HG03103 (cell line): ENCODE results near the gene PCSK5.
"Not testable (repeated sequence)": the region's sequence is repeated elsewhere in the genome, so short reads cannot be mapped to it uniquely, and the experiment has no call there.

Experiments
- ATAC-seq: cut with Tn5 transposase; IDR thresholded peaks from one replicate; pipeline ENCODE4 v1.9.1; 2021; ENCODE audit warnings: low read depth; ENCODE audit not compliant: unreplicated experiment

PCSK5 gene

DNA sequence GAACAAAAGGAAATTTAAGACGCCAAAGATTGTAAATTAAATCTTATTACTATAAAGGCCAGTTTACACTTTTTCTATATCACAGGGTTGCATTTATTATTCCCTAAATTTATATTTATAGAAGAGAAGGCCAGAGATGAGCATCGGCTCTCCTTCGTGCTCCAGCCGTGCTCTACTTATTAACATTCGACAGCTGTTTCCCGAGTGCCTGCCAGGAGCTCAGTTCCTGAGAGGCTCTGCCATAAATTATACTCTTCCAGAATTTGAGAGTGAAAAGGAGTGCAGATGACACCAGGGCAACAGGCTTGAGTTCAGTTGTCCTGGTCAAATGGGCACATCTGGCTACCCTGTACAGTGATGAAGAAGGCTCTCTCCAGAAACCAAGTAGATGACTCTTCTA, 70.1 kb downstream of the PCSK5 start:
- ATAC-seq = no peak

DNA sequence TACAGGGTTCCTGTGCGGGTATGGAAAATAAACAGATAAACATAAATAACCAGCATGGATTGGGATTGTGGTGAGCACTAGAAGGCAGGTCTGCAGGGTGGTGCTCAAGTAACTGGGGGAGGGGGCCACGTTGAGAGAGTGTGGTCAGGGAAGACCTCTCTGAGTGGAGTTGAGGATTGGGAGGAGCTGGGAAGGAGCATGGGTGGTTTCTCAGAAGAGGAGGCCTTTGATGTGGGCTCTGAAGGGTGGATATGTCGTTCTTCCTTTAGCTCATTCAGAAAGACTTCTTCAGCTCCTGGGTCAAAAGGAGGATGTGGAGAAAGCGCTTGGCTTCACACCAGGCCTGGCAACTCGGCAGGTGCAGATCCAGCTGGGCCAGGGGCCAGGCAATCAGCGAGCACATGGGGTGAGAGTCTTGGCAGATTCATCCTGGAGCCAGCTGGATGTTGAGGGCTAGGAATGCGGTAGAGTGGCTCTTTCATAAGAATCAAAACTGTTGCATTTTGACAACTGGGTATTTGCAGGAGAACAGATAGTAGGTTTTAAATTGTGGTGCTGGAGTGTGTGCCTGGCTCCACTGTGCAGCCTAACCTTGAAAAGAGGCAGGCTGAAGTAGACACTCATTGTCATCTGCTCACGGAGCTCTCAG, 71.7 kb downstream of the PCSK5 start:
- ATAC-seq = no peak

DNA sequence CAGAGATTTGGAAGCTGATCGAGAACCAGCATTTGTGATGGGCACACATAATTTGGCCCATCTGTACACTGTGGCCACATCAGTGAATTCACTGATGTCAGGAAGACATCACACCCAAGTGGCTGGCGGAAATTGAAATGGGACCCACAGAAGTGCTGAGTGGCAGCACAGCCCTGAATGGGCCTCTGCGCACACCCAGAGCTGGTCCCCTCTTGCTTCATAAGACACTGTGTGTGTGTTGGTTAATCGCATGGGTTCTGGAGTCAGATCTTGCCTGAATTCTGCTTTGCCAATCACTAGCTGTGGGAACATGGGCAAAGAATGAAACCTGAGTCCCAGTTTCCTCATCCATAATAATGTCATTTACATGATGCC, 72.2 kb downstream of the PCSK5 start:
- ATAC-seq = no peak

DNA sequence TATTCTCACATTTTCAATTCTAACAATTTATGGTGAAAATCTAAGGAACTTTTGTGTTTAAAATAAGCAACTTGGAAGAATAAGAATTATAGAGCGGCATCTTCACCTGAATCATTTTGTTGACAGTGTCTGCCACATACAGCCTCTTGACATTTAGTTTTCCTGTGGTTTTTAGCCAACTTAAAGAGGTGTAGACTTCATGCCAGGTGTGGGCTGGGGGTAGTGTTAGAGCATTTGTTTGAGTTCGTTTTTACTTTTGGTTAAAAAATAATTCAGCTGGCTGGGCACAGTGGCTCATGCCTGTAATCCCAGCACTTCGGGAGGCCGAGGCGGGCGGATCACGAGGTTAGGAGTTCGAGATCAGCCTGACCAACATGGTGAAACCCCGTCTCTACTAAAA, 72.8 kb downstream of the PCSK5 start:
- ATAC-seq = not testable (repeated sequence)

DNA sequence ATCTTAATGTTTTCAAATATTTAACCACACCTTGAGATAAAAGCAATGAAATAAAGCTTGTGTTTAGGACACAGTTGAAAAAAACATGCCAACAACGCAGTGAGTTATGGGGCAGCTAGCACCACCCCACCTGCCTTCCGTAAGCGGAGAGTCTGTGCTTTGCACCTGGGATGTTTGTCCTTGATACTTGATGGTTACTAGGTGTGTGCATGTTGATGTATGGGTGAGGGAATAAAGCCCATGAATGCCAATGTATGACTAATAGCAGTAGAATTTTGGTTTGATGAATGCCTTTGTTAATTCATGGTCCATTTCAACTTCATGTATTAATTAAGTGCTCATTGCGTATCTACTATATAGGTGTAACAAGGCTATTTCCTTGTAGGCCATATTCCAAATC, 74.0 kb downstream of the PCSK5 start:
- ATAC-seq = no peak

DNA sequence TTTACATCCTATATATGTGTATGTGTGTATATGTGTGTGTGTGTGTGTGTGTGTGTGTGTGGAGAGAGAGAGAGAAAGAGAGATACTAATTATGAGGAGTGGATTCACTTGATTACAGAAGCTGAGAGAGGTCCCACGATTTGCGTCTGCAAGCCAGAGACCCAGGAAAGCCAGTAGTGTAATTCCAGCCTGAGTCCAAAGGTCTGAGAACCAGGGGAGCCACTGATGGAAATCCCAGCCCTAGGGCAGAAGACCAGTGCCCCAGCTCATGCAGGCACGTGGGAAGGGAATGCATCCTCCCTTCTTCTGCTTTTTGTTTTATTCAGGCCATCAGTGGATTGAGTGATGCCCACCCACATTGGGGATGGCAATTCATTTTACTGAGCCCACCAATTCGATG, 74.8 kb downstream of the PCSK5 start:
- no peak for ATAC-seq

DNA sequence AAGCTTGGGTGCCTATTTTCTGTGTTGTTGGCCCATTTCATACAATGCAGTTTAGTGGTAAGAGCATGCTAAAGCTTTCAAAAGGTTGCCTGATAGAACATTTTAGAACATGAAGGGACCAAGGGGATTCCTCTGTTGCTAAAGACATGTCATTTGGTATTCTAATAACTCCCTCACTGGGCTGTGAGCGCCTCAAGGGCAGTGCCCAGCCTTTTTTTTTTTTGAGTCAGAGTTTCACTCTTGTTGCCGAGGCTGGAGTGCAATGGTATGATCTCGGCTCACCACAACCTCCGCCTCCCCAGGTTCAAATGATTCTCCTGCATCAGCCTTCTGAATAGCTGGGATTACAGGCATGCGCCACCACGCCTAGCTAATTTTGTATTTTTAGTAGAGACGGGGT, 77.1 kb downstream of the PCSK5 start:
- no peak for ATAC-seq

DNA sequence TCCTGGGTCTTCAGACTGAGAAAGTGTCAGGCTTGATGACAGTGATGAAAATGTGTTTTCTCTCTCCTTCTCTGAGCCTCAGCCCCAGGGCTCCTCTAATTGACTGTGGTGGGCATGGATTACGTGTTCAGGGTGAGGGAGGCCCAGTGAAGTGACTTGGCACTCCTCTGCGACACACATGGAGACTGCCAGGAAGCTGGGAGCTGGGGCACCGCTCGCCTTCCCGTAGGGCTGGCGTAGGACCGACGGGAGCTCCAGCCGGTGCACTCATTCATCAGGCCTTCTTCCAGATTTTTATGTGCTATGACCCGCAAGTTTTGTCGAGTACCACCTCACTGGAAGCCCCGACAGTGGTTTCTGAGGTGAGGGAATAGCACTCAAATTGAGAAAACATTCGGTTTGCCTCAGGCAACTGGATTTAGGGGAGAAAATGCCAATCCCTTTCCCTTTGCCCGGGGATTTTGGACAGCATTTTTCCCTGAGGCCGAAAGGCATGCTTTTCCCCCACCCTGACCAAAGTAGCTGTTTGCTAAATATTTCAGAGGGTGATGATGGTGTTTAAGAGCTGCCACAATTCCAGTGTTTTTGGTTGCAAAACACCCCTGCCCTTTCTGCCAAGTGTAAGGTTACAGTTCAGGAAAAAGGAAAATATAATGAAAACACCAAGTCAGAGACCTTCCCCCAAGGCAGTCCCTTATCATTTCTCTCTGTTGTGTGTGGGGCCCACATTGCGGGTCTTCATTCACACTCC, 83.7 kb downstream of the PCSK5 start:
- no peak for ATAC-seq

DNA sequence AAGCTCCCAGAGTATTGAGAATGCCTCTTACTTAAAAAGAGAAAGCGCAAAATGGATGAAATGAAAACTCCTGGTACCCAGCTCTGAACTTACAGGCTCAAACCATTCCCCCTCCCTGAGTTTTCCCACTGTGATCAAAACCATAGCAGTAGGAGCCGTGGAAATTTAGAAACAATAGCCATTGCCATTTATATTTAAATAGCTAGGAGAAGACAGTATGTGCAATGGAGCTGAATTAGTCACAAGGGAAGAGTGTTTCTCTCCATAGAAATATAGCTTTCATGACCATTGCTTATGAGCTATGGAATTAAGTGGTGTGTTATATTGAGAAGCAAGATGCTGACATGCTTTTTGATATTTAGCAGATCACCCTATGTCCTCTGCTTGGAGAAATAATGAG, 84.6 kb downstream of the PCSK5 start:
- ATAC-seq = no peak

DNA sequence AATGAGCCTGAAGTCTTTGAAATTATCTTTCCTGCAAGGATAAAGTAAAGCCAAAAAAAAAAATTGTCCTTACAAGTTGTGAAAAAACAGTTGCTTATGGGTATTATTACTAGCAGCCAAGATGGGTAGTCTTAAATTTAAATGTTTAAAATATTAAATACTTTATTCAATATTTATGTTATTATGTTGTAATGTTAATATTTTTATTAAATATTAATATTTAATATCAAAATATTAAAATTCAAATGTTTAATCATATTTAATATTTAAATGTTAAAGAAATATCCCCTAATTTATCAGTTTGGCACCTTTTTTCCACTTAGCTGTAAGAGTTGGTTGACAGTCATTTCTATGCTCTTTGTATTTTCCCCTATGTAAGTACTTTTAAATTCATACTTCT, 86.1 kb downstream of the PCSK5 start:
- ATAC-seq = no peak

DNA sequence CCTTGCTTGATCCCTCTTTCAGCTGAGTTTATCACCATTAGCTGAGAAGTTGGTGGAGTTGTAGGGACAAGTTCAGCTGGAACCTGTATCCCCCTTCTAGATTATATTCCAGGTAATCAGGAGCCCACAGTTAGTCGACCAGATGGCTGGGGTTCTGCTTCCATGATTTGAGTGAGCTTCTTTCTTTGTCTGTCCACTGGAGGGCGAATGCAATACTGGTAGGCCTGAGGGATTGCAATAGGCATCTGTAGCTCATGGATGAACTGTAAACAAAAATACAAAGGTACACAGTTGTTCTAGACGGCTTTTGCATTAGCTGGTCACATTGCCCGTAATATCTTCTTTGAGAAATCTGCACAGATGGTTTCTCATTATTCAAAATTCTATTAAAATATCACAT, 88.9 kb downstream of the PCSK5 start:
- no peak for ATAC-seq

DNA sequence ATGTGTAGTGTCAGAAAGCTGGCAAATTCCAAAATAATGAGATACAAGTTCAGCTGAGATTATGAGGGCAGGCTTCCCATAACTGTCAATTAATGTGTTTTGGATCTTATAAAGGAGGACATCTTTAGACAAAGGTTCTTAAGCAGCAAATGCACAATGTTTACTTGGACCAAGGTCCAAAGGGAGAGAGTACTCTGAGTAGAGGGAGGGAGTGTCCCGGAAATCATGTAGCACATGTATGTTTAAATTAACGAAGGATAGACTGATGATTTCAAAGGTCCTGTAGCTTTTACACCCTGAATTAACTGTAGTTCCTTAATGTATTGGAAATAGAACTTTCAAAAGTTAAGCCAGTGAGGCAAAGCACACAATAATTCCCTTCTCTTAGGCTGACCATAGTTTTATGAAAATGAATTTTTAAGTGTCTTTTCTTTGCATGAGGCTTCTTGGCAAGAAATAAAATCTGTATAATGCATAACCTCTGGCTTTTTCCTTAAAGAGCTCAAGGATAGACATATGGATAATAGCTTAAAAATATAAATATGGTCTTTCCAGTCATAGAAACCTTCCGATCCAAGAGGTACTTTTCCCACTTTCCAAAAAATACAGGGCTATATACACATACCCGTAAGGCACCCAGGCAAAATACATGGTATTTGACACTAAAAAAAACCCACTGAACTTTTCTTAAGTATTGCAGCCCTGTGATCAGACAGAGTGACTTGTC, 93.0 kb downstream of the PCSK5 start:
- no peak for ATAC-seq

DNA sequence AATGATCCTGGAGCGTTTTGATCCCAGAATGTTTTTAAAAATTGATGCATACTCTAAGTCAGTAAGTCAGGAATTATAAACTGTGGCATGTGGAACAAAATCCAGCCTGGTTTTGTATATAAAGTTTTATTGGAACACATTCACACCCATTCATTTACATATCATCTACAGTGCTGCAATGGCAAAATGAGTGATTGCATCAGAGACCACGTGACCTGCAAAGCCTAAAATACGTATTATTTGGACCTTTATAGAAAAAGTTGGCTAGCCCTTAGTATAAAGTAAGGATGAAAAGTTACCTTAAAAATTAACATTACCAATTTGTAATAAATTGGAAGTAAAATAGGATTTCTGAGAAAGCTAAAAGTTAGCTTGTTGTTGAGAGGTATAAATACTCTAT, 95.0 kb downstream of the PCSK5 start:
- ATAC-seq = no peak

DNA sequence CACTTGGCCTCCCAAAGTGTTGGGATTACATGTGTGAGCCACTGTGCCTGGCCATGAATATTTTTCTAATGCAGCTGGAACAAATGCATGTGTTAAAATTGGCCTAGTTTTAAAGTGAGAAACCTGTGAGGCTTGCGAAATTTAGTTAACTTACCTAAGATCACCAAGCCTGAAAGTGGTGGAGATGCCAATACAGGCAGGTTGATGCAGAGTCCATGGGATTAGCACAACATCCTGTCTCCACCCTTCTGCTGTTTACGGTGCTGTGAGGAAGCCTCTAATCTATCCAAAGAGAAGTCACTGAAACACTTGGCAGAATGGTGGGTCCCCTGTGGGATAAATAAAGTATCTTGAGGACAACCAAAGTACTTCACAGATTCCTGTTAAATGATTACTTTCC, 98.2 kb downstream of the PCSK5 start:
- ATAC-seq = no peak

DNA sequence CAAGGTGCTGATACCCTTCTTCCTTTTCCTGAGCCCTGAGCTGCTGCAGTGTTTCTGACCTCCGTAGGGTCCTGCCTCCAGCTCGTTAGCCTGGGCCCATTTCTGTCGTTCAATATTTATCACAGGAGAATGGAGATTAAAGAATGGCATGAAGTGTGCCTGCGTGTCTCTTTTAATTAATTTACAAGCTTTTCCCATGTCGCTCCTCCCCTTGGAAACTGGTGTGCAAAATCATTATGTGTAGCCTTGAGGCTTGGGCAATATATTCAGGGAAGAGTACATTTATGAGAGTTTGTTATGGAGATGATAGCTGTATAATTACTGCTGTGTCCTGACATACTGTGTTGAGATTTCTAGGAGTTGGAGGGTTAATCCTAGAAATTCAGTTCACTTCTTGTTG, 99.7 kb downstream of the PCSK5 start:
- ATAC-seq = no peak

DNA sequence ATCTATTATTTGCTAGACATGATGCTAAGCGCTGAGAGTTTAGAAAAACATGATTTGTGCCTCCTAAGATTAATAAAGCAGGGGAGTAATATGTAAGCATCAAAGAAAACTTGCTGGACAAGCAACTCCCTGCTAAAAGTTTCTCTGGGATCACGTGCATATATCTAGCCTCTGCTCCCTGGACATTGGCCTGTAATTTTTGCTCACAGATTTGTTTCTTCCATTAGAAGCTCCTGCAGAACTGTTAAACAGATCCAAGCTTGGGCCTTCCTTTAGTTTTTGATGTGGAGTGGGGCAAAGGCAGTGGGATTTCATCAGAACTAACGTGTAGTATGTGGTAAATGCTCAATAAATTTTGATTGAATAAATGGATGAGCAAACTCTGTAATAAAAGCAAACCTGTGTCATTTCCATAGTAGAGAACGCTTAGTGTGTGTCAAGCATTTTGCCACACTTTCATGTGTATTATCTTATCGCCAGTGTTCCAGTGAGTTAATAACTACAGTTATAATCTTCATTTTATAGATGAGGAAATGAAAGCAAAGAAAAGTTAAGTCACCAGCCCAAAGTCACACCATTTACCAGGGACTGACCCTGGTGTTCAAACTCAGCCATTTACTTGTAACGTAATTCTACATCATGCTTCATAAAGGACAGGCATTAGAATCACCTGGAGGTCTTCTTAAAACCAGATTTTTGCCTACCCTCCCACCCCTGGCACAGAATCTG, 100.3 kb downstream of the PCSK5 start:
- no peak for ATAC-seq

DNA sequence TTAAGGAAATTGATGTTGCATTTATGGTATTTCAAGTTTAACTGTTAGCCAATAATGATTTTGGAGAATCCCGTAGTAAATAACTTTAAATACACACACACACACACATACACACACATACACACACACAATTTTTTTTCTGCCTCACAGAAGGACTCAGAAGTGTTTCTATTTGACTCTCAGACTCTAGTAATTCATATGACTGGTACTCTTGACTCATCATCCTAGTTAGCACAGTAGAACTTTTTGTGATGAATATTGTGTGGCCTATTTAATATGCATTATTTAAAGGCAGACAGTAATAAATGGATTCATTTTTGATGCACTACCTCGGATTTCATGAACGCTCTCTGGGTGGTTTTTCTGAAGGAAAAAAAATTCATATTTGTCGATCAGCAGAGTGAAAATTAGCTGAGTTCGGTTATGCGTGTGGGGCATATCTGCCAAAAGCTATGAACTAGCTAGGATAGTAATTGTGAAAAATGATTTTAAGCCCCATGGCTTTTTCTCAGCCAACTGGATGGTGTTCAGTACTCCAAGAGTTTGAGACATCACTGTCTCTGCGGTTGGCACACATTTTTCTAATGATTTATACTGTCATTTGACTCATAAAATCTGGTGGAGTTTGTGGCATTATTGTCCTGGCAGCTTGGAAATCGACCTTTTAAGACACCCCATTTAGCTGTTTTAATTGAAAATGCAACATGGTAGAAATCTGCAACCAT, 102.2 kb downstream of the PCSK5 start:
- no peak for ATAC-seq

DNA sequence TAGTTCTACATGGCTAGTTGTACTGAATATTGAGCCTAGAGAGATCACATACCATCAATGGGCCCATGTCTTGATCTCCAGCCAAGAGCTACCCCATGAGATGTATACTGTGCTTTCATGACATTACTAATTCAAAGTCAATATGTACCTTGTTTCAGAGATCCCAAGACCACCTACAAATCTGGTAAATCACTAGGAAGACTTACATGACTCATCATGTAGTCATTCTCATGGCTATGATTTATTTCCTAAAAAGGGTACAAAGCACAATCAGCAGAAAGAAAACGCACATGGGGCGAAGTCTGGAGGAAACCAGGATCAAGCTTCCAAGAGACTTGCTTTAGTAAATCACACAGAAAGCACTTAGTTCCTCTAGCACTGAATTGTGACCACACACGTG, 103.0 kb downstream of the PCSK5 start:
- ATAC-seq = no peak

DNA sequence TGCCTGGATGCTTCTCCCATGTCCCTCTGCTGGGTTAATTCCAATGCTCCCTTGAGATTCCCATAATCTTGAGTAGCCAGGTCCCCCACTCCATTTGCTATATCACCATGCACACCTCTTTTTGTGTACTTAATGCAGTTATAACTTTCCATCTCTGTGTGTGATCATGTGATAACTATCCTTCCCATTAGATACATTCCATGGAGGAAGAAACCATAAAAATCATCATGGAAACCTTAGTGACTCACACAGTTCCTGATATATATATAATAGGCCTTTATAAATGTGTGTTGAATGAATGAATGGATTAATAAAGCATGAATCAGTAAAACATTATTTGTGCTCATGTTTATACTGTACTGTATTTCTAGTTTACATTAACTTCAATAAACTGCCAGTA, 104.6 kb downstream of the PCSK5 start:
- no peak for ATAC-seq

DNA sequence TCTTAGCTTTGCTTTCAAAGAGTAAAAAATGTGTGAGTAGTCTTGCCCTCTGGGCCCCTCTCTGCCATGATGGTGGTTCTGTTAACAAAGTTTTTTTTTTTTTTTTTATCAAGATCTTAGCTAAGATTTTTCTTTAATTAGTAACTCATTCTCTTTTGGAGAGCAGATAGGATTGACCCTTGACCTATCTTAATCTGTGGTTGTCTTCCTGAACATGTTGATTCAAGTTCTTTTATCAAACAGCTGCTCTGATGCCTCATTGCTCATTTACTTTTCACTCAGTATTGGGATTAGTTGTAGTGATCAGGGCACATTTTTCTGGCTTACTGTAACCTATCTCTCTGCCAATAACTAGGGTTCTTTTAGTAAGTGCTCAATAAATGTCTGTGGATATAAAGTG, 106.3 kb downstream of the PCSK5 start:
- no peak for ATAC-seq

DNA sequence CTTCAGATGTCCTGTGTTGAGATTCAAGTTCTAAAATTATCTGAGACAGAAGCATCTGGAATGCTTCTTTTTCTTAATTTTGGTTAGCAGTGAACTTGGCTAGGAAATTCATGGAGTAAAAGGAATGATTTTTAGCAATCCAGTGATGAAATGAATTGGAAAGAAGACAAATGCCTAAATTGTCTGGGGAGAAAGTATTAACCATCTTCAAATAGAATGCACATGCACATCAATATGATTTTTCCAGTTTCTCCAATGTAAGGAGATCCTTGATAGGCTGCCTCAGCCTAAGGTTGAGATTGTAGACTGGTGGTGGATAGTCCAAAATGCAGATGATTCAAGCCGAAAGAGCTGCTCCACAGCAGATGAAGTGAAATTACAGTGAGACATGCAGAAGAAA, 106.7 kb downstream of the PCSK5 start:
- no peak for ATAC-seq
